ENCODE measurements around the gene NSUN6.

The NSUN6 gene

DNA sequence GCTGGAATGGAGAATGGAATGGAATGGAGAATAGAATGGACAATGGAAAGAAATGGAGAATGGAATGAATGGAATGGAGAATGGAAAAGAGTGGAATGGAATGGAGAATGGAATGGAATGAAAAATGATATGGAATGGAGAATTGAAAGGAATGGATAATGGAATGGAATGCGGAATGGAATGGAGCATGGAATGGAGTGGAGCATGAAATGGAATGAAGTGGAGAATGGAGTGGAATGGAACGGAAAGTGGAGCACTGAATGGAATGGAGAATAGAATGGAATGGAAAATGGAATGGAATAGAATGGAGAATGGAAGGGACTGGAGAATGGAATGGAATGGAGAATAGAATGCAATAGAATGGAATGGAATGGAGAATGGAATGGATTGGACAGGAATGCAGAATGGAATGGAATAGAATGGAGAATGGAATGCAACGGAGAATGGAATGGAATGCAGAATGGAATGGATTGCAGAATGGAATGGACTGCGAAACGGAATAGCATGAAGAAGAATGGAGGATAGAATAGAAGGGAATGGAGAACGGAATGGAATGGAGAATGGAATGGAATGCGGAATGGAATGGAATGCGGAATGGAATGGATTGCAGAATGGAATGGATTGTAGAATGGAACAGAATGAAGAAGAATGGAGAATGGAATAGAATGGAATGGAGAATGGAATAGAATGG is 89.4 kb downstream of the NSUN6 start:
- no peak for DNase-seq (ENCODE audit: low spot score)

DNA sequence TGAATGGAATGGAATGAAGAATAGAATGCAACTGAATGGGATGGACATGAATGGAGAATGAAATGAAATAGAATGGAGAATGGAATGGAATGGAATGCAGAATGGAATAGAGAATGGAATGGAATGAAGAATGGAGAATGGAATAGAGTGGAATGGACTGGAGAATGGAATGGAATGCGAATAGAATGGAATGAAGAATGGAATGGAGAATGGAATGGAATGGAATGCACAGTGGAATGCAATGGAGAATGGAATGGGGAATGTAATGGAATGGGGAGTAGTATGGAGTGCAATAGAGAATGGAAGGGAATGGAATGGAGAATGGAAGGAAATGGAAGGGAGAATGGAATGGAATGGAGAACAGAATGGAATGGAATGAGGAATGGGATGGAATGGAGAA is 93.4 kb downstream of the NSUN6 start:
- no peak for DNase-seq (ENCODE audit: low spot score)

DNA sequence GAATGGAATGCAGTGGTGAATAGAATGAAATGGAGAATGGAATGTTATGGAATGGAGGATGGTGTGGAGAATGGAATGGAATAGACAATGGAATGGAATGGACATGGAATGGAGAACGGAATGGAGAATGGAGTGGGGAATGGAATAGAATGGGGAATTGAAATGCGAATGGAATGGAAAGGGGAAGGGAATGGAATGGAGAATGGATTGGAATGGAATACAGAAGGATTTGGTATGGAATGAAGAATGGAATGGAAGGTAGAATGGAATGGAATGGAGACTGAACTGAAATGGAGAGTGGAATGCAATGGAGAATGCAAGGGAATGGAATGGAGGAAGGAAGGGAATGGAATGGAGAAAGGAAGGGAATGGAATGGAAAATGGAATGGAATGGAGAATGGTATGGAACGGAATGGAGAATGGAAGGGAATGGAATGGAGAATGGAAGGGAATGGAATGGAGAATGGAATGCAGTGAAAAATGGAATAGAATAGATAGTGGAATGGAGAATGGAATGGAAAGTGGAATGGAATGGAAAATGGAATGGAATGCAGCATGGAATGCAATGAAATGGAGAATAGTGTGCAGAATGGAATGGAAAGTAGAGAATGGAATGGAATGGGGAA is 94.8 kb downstream of the NSUN6 start:
- no peak for DNase-seq (ENCODE audit: low spot score)

DNA sequence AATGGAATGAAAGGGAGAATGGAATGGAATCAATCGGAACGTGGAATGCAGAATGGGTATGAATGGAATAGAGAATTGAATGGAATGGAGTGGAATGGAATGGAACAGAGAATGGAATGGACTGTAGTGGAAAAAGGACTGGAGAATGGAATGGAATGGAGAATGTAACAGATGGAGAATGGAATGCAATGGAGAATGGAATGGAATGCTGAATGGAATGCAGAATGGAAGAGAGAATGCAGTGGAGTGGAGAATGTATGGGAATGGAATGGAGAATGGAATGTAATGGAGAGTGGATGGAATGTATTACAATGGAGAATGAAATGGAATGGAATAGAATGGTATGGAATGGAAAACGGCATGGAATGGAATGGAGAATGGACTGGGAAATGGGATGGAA is 96.9 kb downstream of the NSUN6 start:
- no peak for DNase-seq (ENCODE audit: low spot score)

DNA sequence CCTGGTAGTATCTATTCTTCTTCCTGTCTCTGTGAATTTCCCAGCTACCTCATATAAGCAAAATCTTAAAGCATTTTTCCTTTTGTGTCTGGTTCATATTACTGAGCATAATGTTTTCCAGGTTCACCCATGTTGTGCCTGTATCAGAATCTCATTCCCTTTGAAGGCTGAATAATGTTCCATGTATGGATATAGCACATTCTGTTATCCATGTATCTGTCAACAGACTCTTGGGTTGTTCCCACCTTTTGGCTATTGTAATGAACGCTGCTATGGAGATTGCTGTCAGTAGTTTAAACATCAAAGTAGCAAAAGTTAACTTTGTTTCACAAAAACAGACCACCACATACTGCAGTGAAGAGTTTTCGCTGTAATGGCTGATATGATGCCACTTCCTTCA is 99.9 kb downstream of the NSUN6 start:
- no peak for DNase-seq (ENCODE audit: low spot score)

DNA sequence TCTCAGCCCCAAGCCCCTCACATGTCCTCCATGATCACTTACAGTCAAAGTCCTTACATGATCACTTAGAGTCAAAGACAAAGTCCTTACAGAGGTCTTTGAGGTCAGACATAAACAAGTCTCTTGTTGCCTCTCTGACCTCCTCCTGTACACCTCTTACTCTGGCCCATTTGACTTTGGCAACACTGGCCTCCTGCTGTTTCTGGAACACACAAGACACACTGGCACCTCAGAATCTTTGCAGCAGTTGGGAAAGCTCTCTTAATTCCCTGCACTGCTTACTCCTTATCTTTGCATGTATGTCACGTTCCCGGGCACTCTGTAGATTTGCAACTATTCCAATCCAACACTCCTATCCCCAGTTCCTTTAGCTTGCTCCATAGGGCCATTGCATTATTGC is 102.3 kb downstream of the NSUN6 start:
- DNase-seq (ENCODE audit: low spot score), result no peak

DNA sequence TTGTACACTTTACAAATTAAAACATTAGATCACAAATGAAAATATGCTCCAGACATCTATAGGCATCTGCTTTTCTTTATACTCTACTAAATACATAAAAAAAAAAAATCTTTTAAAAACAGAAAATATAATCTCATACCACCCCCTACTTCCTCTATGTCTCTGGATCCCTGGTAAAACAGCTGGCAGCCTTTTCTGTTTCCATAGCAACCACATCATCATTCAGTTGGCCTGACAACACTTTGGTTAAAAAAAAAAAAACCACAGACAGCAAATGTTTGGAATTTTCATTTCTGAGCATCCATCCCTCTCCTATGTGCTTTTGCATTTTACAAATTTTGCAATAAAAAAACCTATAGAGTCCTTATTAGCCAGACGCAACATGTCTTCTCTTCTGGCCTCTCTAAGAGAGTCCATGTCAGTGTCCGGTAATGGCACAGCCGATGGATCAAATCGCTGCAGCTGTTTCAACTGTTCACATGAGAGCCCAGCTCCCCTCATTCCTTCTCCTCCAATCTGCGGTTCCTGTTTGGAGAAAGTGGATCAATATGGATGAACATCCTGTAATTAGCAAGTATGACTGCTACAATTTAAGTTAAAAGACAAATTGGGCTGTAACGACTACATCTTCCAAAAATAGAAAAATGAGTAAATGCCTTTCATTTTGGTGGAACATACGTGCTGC is 105.6 kb downstream of the NSUN6 start:
- DNase-seq (ENCODE audit: low spot score), result no peak

DNA sequence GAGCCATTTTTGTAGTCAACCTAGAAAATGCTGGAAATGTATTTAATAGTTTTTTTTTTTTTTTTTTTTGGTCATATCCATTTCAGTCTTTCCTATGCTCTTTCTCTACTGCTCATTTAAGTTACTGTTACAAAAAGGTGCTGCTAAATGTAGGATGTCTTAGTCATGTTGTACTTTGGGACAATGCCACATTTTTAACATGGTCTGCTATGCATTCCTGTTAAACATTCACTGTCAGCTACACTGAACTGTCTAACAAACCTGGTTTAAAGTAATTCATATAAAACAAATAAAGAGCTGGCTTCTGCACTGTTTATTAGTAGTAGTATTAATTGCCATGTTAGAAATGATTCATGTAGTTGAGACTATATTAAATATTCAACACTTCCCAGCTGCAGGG is 108.6 kb downstream of the NSUN6 start:
- DNase-seq (ENCODE audit: low spot score), result no peak

DNA sequence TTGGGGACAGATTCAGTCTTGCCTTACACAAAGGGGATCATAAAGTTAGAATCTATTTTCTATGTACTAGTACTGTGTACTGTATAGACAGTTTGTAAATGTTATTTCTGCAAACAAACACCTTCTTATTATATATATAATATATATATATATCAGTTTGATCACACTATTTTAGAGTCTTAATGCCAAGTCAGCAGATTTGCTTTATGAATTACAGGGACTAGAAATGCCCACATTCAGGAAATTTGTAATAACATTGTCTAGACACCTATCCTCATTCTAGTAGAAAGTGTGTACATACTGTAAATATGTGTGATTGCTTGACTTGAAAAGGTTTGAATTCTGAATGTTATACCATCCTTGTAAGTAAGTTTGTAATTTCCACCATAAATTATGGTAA is 111.2 kb downstream of the NSUN6 start:
- DNase-seq (ENCODE audit: low spot score), result no peak

DNA sequence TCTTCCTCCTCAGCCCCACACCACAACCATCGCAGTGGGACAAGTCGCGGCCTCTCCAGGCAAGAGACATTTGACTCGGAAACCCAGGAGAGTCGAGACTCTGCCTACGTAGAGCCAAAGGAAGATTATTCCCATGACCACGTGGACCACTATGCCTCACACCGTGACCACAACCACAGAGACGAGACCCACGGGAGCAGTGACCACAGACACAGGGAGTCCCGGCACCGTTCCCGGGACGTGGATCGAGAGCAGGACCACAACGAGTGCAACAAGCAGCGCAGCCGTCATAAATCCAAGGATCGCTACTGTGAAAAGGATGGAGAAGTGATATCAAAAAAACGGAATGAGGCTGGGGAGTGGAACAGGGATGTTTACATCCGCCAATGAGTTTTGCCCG is 112.1 kb downstream of the NSUN6 start:
- no peak for DNase-seq (ENCODE audit: low spot score)

DNA sequence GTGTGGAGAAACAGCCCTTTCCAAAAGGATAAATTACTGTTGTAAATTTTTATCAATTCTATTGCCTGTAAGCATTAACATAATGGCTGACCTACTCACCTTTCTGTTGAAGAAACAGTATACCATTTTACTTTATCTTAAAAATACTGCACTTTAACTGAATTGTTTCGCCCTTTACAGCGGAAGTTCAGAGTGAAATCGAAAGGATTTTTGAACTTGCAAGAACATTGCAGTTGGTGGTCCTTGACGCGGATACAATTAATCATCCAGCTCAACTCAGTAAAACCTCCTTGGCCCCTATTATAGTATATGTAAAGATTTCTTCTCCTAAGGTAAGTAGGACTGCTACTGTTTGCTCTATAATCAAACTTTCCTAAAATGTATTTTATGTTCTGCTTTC is 117.5 kb downstream of the NSUN6 start:
- DNase-seq (ENCODE audit: low spot score), result no peak

DNA sequence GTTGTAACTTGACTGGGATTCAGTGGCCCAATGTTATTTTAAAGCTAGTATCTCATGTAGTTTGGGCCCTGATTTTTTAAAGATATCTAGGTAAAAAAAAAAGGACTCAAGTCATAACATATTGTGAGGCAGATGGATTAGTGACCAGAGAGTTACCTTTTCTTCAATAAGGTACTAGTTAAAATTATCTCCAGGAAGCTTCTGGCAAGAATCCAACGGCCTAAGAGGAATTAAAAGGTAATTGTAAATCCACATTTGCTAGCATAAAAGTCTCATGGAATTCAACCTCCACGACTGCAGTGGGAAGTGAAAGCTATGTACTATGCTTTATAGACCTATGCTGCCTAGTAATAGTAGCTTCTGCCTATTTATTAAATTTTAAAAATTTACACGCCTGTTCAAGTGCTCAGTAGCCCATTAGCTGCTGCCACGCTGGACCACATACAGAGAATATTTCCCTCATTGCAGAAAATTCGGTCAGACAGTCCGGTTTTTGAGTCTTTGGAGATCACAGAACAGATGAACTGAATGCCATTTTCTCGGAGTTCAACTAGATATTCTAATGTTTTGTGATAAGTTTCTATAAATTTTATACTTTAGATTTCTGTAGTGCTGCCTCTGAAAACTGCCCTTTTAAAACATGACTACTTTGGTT is 118.4 kb downstream of the NSUN6 start:
- DNase-seq (ENCODE audit: low spot score), result no peak

DNA sequence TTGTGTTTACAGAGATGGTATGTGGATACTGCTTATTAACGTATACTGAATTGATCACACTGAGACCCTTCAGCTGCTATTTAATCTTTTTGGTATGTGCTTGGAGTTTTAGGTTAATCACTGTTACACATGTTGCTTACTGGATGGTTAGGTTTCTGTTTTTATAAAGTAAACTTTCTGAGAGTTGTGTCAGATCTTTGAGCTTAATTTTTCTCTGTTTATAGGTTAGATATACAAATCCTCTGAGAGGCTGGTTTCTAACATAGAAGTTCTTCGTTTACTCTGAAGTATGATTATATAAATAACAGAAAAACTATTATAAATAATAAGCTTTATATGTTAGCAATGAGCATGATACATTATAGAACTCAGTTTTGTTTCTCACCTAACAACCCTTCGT is 123.1 kb downstream of the NSUN6 start:
- no peak for DNase-seq (ENCODE audit: low spot score)

DNA sequence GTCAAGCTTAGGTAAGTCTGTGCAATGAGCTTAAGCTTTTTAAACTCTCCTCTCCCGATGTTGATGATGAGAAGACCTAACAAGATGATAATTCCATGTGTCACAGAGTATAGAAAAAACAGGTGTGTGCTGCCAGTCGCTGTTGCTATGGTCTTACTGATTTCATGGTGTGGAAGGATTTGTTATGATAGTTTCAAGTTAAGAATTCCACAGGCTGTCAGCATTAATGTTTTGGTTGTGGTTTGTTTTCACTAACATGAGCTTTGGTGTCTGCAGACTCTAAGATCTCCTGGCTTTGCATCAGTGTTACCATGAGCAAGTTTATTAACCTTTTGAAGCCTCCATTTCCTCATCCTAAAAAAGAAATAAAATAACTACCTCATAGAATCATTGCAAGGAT is 123.7 kb downstream of the NSUN6 start:
- no peak for DNase-seq (ENCODE audit: low spot score)

DNA sequence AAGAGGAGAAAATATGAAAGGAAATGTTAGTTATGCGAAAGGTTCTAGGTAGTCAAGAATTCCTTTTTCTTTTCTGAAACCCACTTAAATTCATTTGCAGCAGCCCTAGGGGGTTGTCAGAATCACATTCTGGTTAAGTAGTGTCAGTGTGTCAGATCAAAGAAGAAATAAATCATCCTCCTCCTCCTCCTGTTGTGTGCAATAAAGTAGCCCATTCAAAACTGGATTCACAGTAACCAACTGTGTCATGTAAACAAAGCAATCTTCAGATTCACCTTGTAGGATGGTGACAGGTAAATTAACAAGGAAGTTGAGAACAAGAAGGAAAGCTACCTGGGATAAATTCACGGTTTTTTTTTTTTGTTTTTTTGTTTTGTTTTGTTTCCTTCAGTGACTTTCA is 127.5 kb downstream of the NSUN6 start:
- DNase-seq (ENCODE audit: low spot score), result no peak

DNA sequence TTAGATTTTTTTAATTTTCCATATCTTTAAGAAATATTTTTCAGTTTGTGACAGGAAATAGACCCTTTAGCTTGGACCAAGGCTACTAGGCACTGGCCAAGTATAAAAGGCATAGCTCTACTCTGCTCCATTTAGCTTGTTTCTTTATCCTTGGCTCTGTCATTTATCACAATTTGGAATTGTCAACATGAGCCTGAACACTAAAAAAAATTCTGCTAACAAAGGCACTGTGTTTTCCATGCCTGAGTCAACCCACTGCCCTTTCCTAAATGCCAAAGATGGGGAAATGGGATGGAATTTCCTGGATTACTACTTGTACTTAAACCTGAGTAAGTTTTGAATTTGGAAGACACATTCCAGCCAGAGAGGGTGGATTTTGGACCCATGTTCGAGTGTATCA is 128.4 kb downstream of the NSUN6 start:
- no peak for DNase-seq (ENCODE audit: low spot score)

DNA sequence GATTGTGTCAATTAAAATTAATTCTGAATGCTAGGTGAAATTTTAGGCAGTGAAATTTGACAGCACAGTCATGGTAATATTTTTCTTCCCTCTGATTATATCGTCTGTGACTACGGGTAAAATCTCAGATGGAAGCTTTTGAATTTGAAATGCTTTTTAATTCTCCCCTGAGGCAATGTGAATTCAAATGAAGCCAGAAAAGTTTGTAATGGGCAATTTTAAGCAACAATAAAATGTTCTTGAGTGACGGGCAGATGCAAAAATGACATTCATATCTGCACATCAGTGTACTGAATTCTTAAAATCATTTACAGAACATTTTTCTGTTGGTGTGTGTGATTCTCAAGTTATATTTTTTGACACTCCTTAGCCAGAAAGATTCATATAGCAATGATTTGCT is 134.5 kb downstream of the NSUN6 start:
- no peak for DNase-seq (ENCODE audit: low spot score)

DNA sequence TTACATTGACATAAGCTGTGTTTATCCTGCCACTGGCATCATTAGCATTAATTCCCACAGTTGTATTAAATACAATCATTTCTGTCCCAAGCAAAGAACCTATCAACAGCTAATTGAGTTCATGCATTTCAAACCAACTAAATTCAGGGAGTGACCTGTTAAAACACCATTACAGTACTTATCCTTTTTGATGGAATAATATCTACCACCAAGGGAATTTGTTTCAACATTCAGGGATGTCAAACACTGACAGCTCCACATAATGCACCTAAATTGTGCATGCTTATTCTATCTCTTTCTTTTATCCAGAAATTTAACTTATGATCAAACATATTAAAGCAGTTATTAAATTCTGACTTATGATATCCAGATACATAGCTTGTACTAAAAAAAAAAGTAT is 136.8 kb downstream of the NSUN6 start:
- no peak for DNase-seq (ENCODE audit: low spot score)

DNA sequence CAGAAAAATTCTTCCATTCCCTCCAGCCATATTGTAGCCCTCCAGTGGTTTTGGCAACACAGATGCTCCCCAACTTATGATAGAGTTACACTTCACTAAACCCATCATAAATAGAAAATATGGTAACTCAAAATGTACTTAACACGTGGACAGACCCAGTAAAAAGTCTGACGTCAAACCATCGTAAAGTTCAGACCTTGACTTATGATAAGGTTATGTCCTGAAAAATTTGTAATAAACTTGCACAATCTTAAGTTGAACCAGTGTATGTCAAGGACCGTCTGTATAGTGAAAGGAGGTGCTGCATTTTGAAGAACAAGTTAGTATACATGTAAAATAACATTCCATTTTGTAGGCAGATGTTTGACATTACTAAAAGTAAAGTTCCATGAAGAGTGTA is 142.8 kb downstream of the NSUN6 start:
- DNase-seq (ENCODE audit: low spot score), result no peak

DNA sequence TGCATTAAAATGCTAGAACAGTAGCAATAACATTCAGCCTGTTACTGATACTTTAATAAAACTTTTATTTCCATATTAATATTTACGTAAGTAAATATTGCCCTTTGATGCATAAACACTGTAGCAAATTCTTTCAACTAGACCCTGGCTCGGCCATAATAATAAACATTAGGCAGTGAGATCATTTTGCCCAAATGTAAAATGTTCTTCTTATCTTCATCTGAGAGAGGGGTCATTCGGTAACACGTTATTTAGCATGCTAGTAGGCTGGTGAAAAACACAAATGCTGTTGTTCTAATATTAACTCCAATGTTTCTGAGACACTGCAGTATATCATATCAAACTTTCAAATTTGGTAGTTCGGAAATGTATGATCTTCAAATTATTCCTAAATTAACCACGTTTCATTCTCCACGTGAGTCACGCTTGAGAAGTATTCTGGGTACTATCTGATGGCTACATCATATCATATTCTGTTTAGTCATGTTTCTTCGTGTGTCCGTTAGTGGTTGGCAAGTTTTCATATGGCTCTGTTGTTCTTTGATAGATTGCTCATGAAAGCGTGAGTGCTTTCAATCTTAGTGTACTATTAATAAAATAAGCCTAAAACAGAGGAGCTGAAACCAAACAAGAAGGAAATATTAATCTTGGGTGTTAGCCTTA is 145.8 kb downstream of the NSUN6 start:
- DNase-seq (ENCODE audit: low spot score), result no peak

DNA sequence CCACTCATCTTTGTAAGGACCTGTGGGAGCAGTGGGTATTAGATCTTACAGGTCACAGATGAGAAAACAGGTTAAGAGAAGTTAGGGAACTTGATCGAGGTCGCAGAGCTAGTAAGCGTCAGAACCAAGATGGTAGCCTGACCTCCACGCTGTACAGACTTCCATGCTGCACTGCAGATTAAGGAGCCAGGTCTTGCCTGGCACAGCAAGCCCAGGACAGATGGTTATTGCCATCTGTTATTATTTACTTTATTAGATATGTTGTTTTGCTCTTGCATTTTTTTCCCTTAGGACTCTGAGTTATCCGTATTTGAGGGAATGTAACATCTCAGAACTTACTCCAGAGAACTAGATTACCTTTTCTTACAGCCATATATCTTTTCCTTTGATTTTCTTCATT is 147.2 kb downstream of the NSUN6 start:
- DNase-seq (ENCODE audit: low spot score), result no peak

DNA sequence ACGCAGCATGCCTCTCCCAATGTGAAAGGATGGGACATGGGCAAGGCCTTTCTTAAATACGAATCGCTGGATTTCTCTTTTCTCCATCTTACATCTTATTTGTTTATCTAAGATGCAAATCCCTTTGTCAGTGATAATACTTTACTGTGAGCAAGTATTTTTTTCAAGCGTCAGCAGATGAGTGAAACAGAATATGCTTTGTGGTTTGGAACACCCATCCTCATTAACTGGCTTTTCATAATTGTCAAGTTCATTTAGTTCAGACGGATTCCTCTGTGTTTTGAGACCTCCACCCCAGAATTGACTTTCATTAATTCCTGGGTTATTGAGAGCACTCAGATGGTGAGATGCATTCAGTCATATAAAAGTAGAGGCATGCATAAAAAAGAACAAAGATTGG is 149.8 kb downstream of the NSUN6 start:
- no peak for DNase-seq (ENCODE audit: low spot score)

DNA sequence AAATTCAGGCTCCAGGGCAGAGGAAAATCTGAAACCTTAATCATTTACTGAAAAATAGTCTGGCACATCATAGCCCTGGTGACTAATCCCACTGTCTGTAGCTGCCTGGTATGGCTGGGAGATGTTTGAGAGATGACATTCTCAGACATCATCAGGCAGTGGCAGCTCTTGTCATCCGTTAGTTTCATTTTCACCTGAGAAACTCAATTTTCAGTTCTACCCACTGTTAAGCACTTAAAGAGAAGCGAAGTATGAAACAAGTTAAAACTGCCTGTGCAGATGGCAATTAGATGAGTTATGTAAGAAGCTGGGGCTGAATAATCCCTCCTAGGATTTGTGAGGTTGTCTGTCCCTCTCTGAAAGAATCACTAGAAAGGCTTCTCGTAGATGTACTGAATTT is 150.2 kb downstream of the NSUN6 start:
- no peak for DNase-seq (ENCODE audit: low spot score)

Measured in kidney capillary endothelial cell (primary cell).